ENCODE data around the gene ANKRD65.

ANKRD65 gene

DNA sequence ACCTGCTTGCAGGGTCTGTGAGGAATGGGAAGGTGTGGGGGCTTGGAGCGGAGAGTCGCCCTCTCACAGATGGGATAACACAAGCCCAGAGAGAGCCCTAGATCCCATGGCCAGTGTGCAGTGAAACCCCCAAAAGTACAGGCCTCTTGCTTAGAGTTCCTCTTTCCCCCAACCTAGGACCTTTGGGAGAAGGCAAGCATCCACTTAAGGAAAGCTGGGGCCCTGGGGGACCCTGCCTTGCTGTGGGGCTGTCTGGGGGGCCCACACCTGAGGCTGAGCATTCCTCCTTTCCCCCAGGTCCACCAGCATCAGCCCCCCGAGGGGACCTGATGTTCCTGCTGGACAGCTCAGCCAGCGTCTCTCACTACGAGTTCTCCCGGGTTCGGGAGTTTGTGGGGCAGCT, 15.6 kb upstream of the ANKRD65 start:
- TF ChIP-seq, protein P1, sequence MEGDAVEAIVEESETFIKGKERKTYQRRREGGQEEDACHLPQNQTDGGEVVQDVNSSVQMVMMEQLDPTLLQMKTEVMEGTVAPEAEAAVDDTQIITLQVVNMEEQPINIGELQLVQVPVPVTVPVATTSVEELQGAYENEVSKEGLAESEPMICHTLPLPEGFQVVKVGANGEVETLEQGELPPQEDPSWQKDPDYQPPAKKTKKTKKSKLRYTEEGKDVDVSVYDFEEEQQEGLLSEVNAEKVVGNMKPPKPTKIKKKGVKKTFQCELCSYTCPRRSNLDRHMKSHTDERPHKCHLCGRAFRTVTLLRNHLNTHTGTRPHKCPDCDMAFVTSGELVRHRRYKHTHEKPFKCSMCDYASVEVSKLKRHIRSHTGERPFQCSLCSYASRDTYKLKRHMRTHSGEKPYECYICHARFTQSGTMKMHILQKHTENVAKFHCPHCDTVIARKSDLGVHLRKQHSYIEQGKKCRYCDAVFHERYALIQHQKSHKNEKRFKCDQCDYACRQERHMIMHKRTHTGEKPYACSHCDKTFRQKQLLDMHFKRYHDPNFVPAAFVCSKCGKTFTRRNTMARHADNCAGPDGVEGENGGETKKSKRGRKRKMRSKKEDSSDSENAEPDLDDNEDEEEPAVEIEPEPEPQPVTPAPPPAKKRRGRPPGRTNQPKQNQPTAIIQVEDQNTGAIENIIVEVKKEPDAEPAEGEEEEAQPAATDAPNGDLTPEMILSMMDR (conservative IDR thresholded peaks at IDR 0.05): no peak
- H3K27ac ChIP-seq: peak overlapping the region; percentile 99

DNA sequence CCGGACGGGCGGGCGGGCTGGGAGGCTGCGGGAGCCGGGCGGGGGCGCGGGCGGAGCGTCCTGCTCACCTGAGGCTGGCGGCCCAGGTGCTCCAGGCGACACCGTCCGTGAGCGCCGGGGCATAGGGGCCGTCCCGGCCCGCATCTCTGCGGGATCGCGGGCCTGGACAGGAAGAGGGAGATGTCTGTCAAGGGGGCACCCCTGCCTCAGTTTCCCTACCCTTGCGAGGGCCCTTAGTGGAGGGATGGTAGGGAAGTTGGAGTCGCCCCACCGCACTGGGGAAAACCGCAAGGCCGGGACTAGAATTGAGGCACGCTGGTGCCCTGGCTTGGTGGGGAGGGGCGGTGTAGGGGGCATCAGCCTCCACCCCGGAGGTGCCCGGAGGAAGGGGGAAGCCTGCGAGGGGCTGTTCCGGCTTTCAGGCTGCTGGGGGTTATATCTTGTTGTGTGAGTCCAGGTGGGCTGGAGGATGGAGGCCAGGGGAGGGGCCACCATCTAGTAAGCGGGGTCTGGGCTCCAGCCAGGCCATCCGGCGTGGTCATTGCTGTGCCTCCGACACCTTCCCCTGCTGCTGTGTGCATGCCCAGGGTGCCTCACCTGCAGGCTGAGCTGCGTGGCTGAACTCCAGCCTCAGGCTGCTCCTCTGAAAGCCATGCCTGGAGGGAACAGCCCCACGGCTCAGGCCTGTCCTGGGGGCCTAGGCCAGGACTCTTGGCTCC, 15.0 kb upstream of the ANKRD65 start:
- H3K27ac ChIP-seq: peak overlapping the region; percentile 99

DNA sequence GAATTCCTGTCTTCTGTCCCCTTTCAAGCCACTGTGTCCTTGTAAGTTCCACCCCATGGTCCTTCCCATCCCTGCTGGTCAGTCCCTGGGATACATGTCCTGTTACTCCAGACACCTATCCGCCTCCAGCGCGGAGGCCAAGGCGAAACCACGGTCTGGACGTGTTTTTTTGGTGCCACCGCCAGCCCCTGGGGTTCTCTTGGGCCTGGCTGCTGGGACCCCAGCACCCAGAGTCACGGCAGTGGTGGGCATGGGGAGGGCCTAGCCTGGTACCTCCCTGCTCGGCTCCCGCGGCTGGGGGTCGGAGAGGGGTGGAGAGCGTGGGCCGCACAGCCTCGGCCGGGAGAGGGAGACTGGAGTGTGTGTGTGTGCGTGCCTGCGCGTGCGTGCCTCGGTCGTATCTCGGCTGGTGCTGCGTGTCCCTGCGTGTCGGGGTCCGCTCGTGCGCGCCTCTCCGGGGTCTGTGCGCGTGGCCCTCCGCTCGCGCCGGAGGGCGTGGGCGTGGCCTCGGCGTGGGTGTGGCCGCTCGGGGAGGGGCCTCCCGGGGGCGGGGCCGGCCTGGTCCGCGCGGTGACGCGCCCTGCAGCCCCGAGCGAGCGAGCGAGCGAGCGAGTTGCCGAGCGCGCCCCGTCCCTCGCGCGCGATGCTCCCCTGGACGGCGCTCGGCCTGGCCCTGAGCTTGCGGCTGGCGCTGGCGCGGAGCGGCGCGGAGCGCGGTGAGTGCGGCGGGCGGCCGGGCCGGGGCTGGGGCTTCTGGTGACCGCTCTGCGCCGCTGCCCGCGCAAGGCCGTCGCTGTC, 14.2 kb upstream of the ANKRD65 start, which contains the start of gene VWA1:
VWA1 (plus strand) TSS at position 585 of the 798 bp plus-strand sequence; CDS start at position 644, 59 bp downstream.
- TF ChIP-seq, protein P1 (conservative IDR thresholded peaks at IDR 0.05): no peak
- H3K27ac ChIP-seq: peak within 1 kb of the TSS; percentile 99

More for the DNA sequence above, 15.0 kb upstream of the ANKRD65 start:
- TF ChIP-seq, protein P1 (conservative IDR thresholded peaks at IDR 0.05): no peak

DNA sequence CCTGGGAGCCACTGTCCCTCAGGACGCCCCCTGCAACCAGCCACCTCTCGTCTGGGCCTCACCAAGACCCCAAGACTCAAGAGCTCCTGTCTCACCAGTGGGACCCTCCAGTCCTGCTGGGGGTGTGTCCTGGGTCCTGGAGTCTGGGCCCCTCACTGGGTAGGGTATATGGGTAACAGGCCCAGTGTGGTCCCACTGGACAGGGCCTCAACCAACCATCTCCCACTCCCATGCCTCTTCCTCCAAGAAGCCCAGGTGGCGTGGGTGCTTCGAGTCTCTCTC, 13.7 kb upstream of the ANKRD65 start:
- peak overlapping the region; percentile 99 for H3K27ac ChIP-seq
- TF ChIP-seq, protein P1 (conservative IDR thresholded peaks at IDR 0.05): no peak

DNA sequence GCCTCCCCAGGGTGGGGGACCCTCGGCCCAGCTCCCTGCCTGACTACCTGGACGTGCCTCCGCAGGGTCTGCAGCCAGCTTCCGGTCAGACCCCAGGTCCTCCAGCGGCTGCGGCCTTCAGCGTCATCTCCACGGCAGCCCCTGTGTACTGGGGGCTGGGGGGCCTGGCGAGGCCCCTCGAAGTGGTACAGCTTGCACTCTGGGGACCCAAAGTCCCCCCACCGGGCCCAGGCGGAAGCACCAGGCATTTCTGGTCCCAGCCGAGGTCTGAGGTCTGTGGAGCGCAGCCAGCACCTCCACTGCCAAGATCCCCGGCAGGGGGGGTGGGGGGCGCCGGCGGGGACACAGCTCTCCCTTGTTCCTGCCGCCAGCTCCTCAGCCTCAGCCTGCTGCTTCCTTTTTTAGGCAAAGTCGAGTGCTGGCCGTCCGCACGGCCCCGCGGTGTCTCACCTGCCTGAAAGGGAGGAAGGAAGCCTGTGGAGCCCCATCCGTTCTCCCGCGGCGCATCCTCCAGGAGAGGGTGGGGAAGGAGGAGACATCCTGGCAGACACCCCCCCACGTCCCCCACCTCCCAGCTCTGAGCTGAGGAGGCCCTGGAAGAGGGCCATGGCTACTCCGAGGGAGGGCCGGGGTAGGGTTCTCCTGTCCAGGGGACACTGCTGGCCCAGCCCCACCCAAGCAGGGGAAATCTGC, 13.2 kb upstream of the ANKRD65 start:
- H3K27ac ChIP-seq: peak overlapping the region; percentile 99
- TF ChIP-seq, protein P1 (conservative IDR thresholded peaks at IDR 0.05): no peak

DNA sequence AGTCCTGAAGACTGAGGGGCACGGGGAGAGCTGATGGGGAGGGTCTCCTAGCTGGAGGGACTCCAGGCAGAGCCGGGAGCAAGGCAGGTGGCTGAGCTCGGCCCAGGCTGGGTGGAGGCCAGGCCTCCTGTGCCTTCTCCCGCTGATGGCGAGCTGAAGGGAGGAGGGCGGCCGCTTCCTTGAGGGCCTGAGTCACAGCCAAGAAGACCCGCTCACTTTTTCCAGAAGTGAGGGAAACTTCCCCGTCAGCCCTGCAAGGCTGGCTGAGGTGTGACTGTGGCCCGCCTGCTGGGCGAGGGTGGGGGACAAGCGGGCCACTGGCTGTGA, 12.7 kb upstream of the ANKRD65 start:
- TF ChIP-seq, protein P1 (conservative IDR thresholded peaks at IDR 0.05): no peak
- H3K27ac ChIP-seq: peak overlapping the region; percentile 99

Measured in VCaP (cell line).